IMR-90 (cell line): ENCODE data around the gene DNTT. TPM values are rescaled to one million over a fixed set of nuclear protein-coding genes. Genes with fewer than 3 reads are reported as not detected.

Source experiments
- ATAC-seq: fragments of 200-7000 bp; cut with Tn5 transposase; 2 replicates; pipeline ENCODE4 v1.9.1; 2020; ENCODE audit warnings: low read depth, mild to moderate bottlenecking, moderate library complexity
- BruUV-seq: library from RNA; stranded (reverse); fragments of 400-500 nt; replicated peaks from 2 replicates; lab custom pipeline; 2021; lab: Mats Ljungman, UMichigan
- CTCF ChIA-PET: fragments of 300-600 bp; formaldehyde crosslinking; extraction: SDS; loops from one replicate; lab custom pipeline; 2021; ENCODE audit warnings: antibody characterized with exemption; lab: Yijun Ruan, JAX
- POLR2A ChIA-PET: fragments of 300-600 bp; sonication (Branson Sonifier 250); formaldehyde crosslinking; loops from one replicate; lab custom pipeline; 2022; ENCODE audit warnings: antibody characterized with exemption; ENCODE audit not compliant: unreplicated experiment; lab: Charles Lee
- DNase-seq: peaks from one replicate; pipeline ENCODE4 v3.0.0; 2013
- H2AFZ ChIP-seq: replicated peaks from 2 replicates; pipeline ENCODE3; 2013; ENCODE audit warnings: low read length, mild to moderate bottlenecking; ENCODE audit not compliant: poor library complexity
- H2AK5ac ChIP-seq: 2 replicates; pipeline ENCODE4 v1.6.1; 2013; ENCODE audit warnings: low read depth, low read length, inconsistent platforms
- H2AK9ac ChIP-seq: replicated peaks from 2 replicates; pipeline ENCODE3; 2013; ENCODE audit warnings: mild to moderate bottlenecking, low read depth, low read length, moderate library complexity; ENCODE audit not compliant: poor library complexity
- H2BK120ac ChIP-seq: 2 replicates; pipeline ENCODE4 v1.6.1; 2013; ENCODE audit warnings: low read depth, low read length, inconsistent platforms
- H2BK15ac ChIP-seq: 3 replicates; pipeline ENCODE4 v1.6.1; 2013; ENCODE audit warnings: low read depth, low read length, inconsistent platforms
- H2BK20ac ChIP-seq: 2 replicates; pipeline ENCODE4 v1.6.1; 2013; ENCODE audit warnings: low read depth, mild to moderate bottlenecking, inconsistent platforms, low read length, moderate library complexity
- H2BK5ac ChIP-seq: 2 replicates; pipeline ENCODE4 v1.6.1; 2013; ENCODE audit warnings: mild to moderate bottlenecking, low read depth, low read length, inconsistent platforms; ENCODE audit not compliant: poor library complexity, severe bottlenecking
- H3K14ac ChIP-seq: replicated peaks from 2 replicates; pipeline ENCODE4 v1.6.1; 2013; ENCODE audit warnings: low read depth, low read length, inconsistent platforms
- H3K18ac ChIP-seq: 2 replicates; pipeline ENCODE4 v1.6.1; 2013; ENCODE audit warnings: low read depth, low read length, control low read depth
- H3K23ac ChIP-seq: 2 replicates; pipeline ENCODE4 v1.6.1; 2013; ENCODE audit warnings: low read depth, low read length, inconsistent platforms
- H3K27ac ChIP-seq: 2 replicates; pipeline ENCODE4 v1.5.1; 2013; ENCODE audit warnings: mild to moderate bottlenecking, control low read depth, low read length; ENCODE audit not compliant: insufficient read depth
- H3K27me3 ChIP-seq: 2 replicates; pipeline ENCODE4 v1.6.1; 2013; ENCODE audit warnings: low read length; ENCODE audit not compliant: control insufficient read depth, insufficient read depth
- H3K36me3 ChIP-seq: 2 replicates; pipeline ENCODE4 v1.6.1; 2013; ENCODE audit warnings: low read length, mixed read lengths; ENCODE audit not compliant: control insufficient read depth, insufficient read depth
- H3K4ac ChIP-seq: 2 replicates; pipeline ENCODE4 v1.6.1; 2013; ENCODE audit warnings: low read depth, low read length, inconsistent platforms
- H3K4me1 ChIP-seq: 2 replicates; pipeline ENCODE4 v1.6.1; 2013; ENCODE audit warnings: low read length, mixed read lengths; ENCODE audit not compliant: control insufficient read depth, insufficient read depth
- H3K4me2 ChIP-seq: 2 replicates; pipeline ENCODE4 v1.6.1; 2013; ENCODE audit warnings: low read depth, mild to moderate bottlenecking, control low read depth, low read length, moderate library complexity
- H3K4me3 ChIP-seq: 2 replicates; pipeline ENCODE4 v1.5.1; 2013; ENCODE audit warnings: low read depth, mild to moderate bottlenecking, control low read depth, low read length, moderate library complexity; ENCODE audit not compliant: insufficient read depth
- H3K56ac ChIP-seq: 2 replicates; pipeline ENCODE4 v1.6.1; 2013; ENCODE audit warnings: low read length, inconsistent platforms; ENCODE audit not compliant: insufficient read depth; ENCODE audit errors: extremely low read depth
- H3K79me1 ChIP-seq, 2 experiments: 2 replicates each; pipeline ENCODE4 v1.6.1; 2013; ENCODE audit warnings: low read length in 2 of 2, inconsistent platforms in 1 of 2, low read depth in 1 of 2
- H3K9ac ChIP-seq: 2 replicates; pipeline ENCODE4 v1.6.1; 2013; ENCODE audit warnings: low read depth, low read length, control low read depth
- H3K9me1 ChIP-seq: 2 replicates; pipeline ENCODE4 v1.6.1; 2013; ENCODE audit warnings: low read length, inconsistent platforms; ENCODE audit not compliant: insufficient read depth
- H3K9me3 ChIP-seq: 2 replicates; pipeline ENCODE4 v1.6.1; 2013; ENCODE audit warnings: low read length; ENCODE audit not compliant: control insufficient read depth, insufficient read depth
- H4K20me1 ChIP-seq: 2 replicates; pipeline ENCODE4 v1.6.1; 2013; ENCODE audit warnings: low read length, inconsistent platforms; ENCODE audit not compliant: insufficient read depth
- H4K5ac ChIP-seq: 2 replicates; pipeline ENCODE4 v1.6.1; 2013; ENCODE audit warnings: mild to moderate bottlenecking, low read depth, low read length, control low read depth
- H4K8ac ChIP-seq, 2 experiments: 2 replicates each; pipeline ENCODE4 v1.6.1; 2013; ENCODE audit warnings: low read depth in 2 of 2, low read length in 2 of 2, control low read depth in 1 of 2, inconsistent platforms in 1 of 2
- H4K91ac ChIP-seq: 2 replicates; pipeline ENCODE4 v1.6.1; 2013; ENCODE audit warnings: low read depth, low read length, inconsistent platforms; ENCODE audit not compliant: insufficient read depth
- CEBPB ChIP-seq: IDR thresholded peaks from 2 replicates; pipeline ENCODE4 v1.6.1; 2012; ENCODE audit warnings: low read depth, low read length, improper control_type of control experiment
- CHD1 ChIP-seq: IDR thresholded peaks from 2 replicates; pipeline ENCODE4 v1.6.1; 2012; ENCODE audit warnings: low read depth, low read length, improper control_type of control experiment
- FOS ChIP-seq: fragments of 150-350 bp; IDR thresholded peaks from 2 replicates; pipeline ENCODE4 v1.6.1; 2016; ENCODE audit warnings: low read depth, low read length
- WGBS, 2 experiments: methylation state at CpG; one replicate each; pipeline versions ENCODE4 v1.1.5 to v1.1.7; 2013; ENCODE audit warnings: missing lambda C conversion rate in 2 of 2; ENCODE audit not compliant: insufficient read length in 1 of 2; ENCODE audit errors: extremely low coverage in 2 of 2; 5-methylcytosine and 5-hydroxymethylcytosine counted together
- dilution Hi-C: fragments of 300-500 bp; cut with HindIII; formaldehyde crosslinking; loops from one replicate; pipeline ENCODE4 v1.14.3; 2018; ENCODE audit warnings: low sequenced_read_pairs; ENCODE audit not compliant: unreplicated experiment
- in situ Hi-C: fragments of 300-500 bp; cut with MboI; formaldehyde crosslinking; loops from 3 replicates; pipeline ENCODE4 v1.14.3; 2019; ENCODE audit warnings: low sequenced_read_pairs, inconsistent platforms, mixed read lengths
- intact Hi-C: fragments of 100-400 bp; cut with micrococcal nuclease; formaldehyde crosslinking; loops from 2 replicates; pipeline ENCODE4 v1.10.0; 2022
- polyA plus RNA-seq, 3 experiments: library from polyadenylated mRNA; depleted of rRNA; stranded (reverse); fragments of >200 nt; gene quantifications; 2 replicates each; pipeline ENCODE4 v1.2.3, GENCODE V29; 2012; ENCODE audit warnings: low replicate concordance in 1 of 3
- total RNA-seq: library from RNA; depleted of rRNA; stranded (reverse); fragments of >200 nt; gene quantifications from 2 replicates; pipeline ENCODE4 v1.2.3, GENCODE V29; 2012

Gene DNTT
- total and polyA plus RNA-seq, 2 of the 4 experiments (the other 2 are of a cell fraction), result not detected

- ATAC-seq, result no peak
- Histone ChIP-seq H3K27ac (no peak overlapping the region), H2BK5ac (no peak overlapping the region), H3K4ac (no peak overlapping the region), H4K5ac (no peak overlapping the region), H4K91ac (no peak overlapping the region), H4K8ac (no peak overlapping the region), H2BK120ac (no peak overlapping the region), H3K14ac (no peak overlapping the region), H3K9ac (no peak overlapping the region), H3K9me1 (no peaks in the 10 kb centered on the region), H2BK20ac (no peak overlapping the region), H3K27me3 (peaks cover 1% of the 10 kb centered on the region), H3K56ac (no peak overlapping the region), H3K18ac (no peak overlapping the region), H4K20me1 (no peaks in the 10 kb centered on the region), H2AFZ (no peak overlapping the region), H2AK9ac (no peak overlapping the region), H2AK5ac (no peak overlapping the region), H3K9me3 (no peaks in the 10 kb centered on the region), H3K4me3 (no peak overlapping the region), H3K4me1 (no peaks in the 10 kb centered on the region), H3K36me3 (no peaks in the 10 kb centered on the region), H2BK15ac (no peak overlapping the region), H3K4me2 (no peak overlapping the region), H3K23ac (no peak overlapping the region), H3K79me1 (no peaks in the 10 kb centered on the region)
- intact Hi-C loops (no loop called here), in situ Hi-C loops (no loop called here), dilution Hi-C loops (no loop called here)
- POLR2A ChIA-PET, result no interaction called here
- TF ChIP-seq CEBPB (no peak), FOS (no peak), CHD1 (no peak)
- BruUV-seq, result no TSS peak
- CTCF ChIA-PET, result no interaction called here
- 29% methylated on average over 1 of the region's 6 CpGs; no CpG with 5 or more reads in 1 of the 2 experiments for WGBS, 2 experiments
- DNase-seq, result no peak
Observed at GRCh38 chr10:96360331-96360730, 56.1 kb downstream of the DNTT start.
